ENCODE measurements around the gene WDR74.

WDR74 gene

GRCh38 chr11:62811659-62812058, 27.7 kb downstream of the WDR74 start:
- TF ChIP-seq CTCF (IDR thresholded peaks at IDR 0.05) = no peak

GRCh38 chr11:62810748-62811147, 28.6 kb downstream of the WDR74 start:
- TF ChIP-seq CTCF (IDR thresholded peaks at IDR 0.05) = no peak

- TF ChIP-seq CTCF (IDR thresholded peaks at IDR 0.05) = no peak
Measured at GRCh38 chr11:62806611-62807121, 32.7 kb downstream of the WDR74 start.

- TF ChIP-seq CTCF (IDR thresholded peaks at IDR 0.05) = no peak
Measured at GRCh38 chr11:62805961-62806441, 33.4 kb downstream of the WDR74 start.

DNA sequence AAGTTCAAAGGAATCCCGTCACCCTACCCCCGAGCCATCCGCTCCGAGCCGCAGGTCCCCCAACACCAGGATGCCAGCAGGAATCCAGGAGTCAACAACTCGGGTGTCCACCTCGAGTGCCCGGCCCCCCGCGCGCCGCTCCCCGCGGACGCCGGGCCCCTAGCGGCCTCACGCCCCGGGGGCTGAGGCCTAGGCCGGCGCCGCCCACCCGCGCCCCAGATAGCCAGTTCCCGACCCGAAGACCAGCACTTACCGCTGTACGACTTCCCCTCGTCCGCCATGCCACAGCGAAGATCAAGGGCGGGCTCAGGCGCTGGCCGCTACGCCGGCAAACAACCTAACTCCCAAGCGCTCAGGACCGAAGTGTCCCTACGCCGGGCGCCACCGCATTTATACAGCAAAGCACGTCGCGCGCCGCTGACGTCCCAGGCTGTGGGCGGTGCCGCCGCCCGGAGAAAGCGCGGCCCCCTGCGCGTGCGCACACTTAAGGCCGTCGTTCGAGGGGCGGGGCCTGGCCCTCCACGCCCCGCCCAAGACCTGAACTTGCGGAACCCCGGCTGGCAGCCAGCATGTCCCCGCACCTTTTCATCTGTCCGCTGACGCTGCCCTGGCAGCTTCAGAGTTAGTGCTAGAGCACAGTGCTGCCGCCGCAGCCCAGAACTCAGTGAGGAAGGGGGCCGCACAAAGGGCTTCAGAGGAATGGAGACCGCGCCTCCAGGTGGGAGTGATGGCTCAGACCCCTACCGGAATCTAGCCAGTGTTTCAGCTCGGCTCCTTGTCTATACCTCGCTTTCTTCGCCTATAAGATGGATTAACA, 34.1 kb downstream of the WDR74 start, which contains the start of gene NXF1:
Gene NXF1 (minus strand): TSS at position 365 of the 817 bp plus-strand sequence. CDS start 84 bp downstream, at position 281.
- TF ChIP-seq CTCF (IDR thresholded peaks at IDR 0.05) = no peak

GRCh38 chr11:62804310-62805075, 34.9 kb downstream of the WDR74 start:
- no peak for TF ChIP-seq CTCF (IDR thresholded peaks at IDR 0.05)

GRCh38 chr11:62801071-62801470, 38.3 kb downstream of the WDR74 start:
- TF ChIP-seq CTCF (IDR thresholded peaks at IDR 0.05) = no peak
